DOHH2 (cell line): ENCODE data around the gene TNFRSF25.

ENCODE experiments used
- H3F3A ChIP-seq: fragments of 200-600 bp; sonication (generic), shearing (Covaris generic); 2 replicates; pipeline ENCODE4 v1.6.0; 2016; ENCODE audit warnings: antibody characterized with exemption, mild to moderate bottlenecking; ENCODE audit not compliant: control insufficient read depth, insufficient read depth
- H3K27ac ChIP-seq: fragments of 200-600 bp; sonication (generic); 2 replicates; pipeline ENCODE4 v1.5.1; 2014; ENCODE audit warnings: low read depth, mild to moderate bottlenecking, low read length, moderate library complexity
- H3K27me3 ChIP-seq: fragments of 200-600 bp; sonication (generic); 2 replicates; pipeline ENCODE4 v1.6.1; 2014; ENCODE audit warnings: mild to moderate bottlenecking, low read length, mixed read lengths; ENCODE audit not compliant: control insufficient read depth
- H3K36me3 ChIP-seq: fragments of 200-600 bp; sonication (generic); 2 replicates; pipeline ENCODE4 v1.6.1; 2014; ENCODE audit warnings: mild to moderate bottlenecking, low read length, moderate library complexity, mixed read lengths; ENCODE audit not compliant: control insufficient read depth
- H3K4me1 ChIP-seq: fragments of 200-600 bp; sonication (generic); 2 replicates; pipeline ENCODE4 v1.6.1; 2014; ENCODE audit warnings: mild to moderate bottlenecking, low read length, mixed read lengths; ENCODE audit not compliant: control insufficient read depth
- H3K4me2 ChIP-seq: fragments of 200-600 bp; sonication (generic); 2 replicates; pipeline ENCODE4 v1.6.0; 2014; ENCODE audit warnings: mild to moderate bottlenecking, low read length, moderate library complexity
- H3K4me3 ChIP-seq: fragments of 200-600 bp; sonication (generic); 2 replicates; pipeline ENCODE4 v1.5.1; 2014; ENCODE audit warnings: mild to moderate bottlenecking, low read length, mixed read lengths
- H3K79me2 ChIP-seq: fragments of 200-600 bp; sonication (generic); 2 replicates; pipeline ENCODE4 v1.6.1; 2014; ENCODE audit warnings: mild to moderate bottlenecking, low read length, mixed read lengths; ENCODE audit not compliant: control insufficient read depth
- H3K9me2 ChIP-seq: fragments of 200-600 bp; sonication (generic); replicated peaks from 2 replicates; pipeline ENCODE4 v1.6.1; 2014; ENCODE audit warnings: mild to moderate bottlenecking, low read length, mixed read lengths; ENCODE audit not compliant: control insufficient read depth
- H3K9me3 ChIP-seq: fragments of 200-600 bp; sonication (generic); 2 replicates; pipeline ENCODE4 v1.6.1; 2014; ENCODE audit warnings: antibody characterized with exemption, low read length, mixed read lengths; ENCODE audit not compliant: control insufficient read depth, insufficient read depth
- H4K20me1 ChIP-seq: fragments of 200-600 bp; sonication (generic); 2 replicates; pipeline ENCODE4 v1.6.0; 2014; ENCODE audit warnings: low read depth, mild to moderate bottlenecking, antibody characterized with exemption, low read length, moderate library complexity; ENCODE audit not compliant: control insufficient read depth, insufficient read depth
- EZH2phosphoT487 ChIP-seq: fragments of 200-600 bp; sonication (generic); IDR thresholded peaks from 2 replicates; pipeline ENCODE4 v1.6.1; 2017; ENCODE audit warnings: borderline replicate concordance, mild to moderate bottlenecking, antibody characterized with exemption, low read length, moderate library complexity, mixed read lengths
- TF ChIP-seq, protein P1 (sequence below): fragments of 200-600 bp; sonication (generic); IDR thresholded peaks from one replicate; pipeline ENCODE4 v1.5.1; 2014; ENCODE audit warnings: antibody characterized with exemption, mild to moderate bottlenecking, low read depth, low read length; ENCODE audit not compliant: poor library complexity, severe bottlenecking

TNFRSF25 gene

DNA sequence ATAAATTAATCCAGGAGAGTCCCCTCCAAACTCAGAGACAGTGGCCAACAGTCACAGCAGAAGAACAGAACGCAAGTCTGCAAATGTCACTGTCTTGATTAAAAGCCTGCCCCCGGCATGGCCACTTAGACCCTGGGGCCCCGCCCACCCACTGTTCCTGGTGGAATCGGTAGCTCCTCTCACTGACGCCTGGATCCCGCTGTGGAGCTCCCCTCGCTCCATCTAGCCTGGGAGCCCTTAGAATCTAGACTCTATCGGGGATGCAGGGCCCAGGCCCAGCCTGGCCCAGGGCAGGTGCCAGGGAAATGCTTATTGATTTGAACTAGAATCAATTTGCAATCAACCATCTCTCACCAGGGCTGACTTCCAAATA is 46.9 kb upstream of the TNFRSF25 start:
- Histone ChIP-seq H3K9me2 (no peaks in the 10 kb centered on the region), H3F3A (no peaks in the 10 kb centered on the region), H3K79me2 (no peaks in the 10 kb centered on the region), H3K27ac (no peak overlapping the region), H4K20me1 (no peaks in the 10 kb centered on the region), H3K4me1 (no peaks in the 10 kb centered on the region), H3K27me3 (no peaks in the 10 kb centered on the region), H3K36me3 (no peaks in the 10 kb centered on the region), H3K4me3 (no peak overlapping the region), H3K4me2 (no peak overlapping the region), H3K9me3 (no peaks in the 10 kb centered on the region)
- TF ChIP-seq EZH2phosphoT487: no peak
- TF ChIP-seq, protein P1, sequence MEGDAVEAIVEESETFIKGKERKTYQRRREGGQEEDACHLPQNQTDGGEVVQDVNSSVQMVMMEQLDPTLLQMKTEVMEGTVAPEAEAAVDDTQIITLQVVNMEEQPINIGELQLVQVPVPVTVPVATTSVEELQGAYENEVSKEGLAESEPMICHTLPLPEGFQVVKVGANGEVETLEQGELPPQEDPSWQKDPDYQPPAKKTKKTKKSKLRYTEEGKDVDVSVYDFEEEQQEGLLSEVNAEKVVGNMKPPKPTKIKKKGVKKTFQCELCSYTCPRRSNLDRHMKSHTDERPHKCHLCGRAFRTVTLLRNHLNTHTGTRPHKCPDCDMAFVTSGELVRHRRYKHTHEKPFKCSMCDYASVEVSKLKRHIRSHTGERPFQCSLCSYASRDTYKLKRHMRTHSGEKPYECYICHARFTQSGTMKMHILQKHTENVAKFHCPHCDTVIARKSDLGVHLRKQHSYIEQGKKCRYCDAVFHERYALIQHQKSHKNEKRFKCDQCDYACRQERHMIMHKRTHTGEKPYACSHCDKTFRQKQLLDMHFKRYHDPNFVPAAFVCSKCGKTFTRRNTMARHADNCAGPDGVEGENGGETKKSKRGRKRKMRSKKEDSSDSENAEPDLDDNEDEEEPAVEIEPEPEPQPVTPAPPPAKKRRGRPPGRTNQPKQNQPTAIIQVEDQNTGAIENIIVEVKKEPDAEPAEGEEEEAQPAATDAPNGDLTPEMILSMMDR: no peak

DNA sequence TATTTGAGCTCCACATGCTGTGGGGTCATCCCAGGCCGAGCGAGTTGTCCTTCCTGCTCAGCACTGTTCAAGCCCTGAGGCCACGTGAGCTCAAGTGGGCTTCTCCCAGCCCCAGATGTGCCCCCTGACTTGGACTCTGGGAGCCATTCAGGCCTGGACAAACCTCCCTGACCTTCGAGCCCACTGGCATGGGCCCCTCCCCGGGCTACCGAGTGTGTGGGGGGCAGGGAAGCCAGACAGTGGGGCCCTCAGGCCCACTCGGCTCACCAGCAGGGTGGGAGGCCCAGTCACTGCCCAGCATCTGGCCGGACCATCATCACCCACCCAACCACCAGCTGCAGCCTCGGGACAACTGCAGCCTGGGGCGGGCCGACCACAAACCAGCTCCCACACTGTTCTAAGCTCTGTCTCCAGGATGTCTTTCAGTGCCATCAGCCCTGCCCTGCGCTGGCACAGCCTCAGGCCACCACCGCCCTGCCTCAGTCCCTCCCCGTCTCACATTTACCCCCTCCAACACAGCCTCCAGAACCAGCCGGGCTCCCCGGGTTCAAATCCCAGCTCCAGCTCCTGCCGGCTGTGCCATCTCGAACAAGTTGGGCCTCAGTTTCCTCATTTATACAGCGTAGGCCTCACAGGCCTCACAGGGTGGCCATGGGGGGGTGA is 46.4 kb upstream of the TNFRSF25 start:
- H3K4me2 ChIP-seq: no peak overlapping the region
- H3K27me3 ChIP-seq: no peaks in the 10 kb centered on the region
- no peaks in the 10 kb centered on the region for H3K79me2 ChIP-seq
- no peak for TF ChIP-seq EZH2phosphoT487
- TF ChIP-seq, protein P1: no peak
- H3K27ac ChIP-seq: no peak overlapping the region
- H3K4me3 ChIP-seq: no peak overlapping the region
- no peaks in the 10 kb centered on the region for H4K20me1 ChIP-seq
- no peaks in the 10 kb centered on the region for H3K9me2 ChIP-seq
- H3F3A ChIP-seq: no peaks in the 10 kb centered on the region
- H3K9me3 ChIP-seq: no peaks in the 10 kb centered on the region
- no peaks in the 10 kb centered on the region for H3K4me1 ChIP-seq
- H3K36me3 ChIP-seq: no peaks in the 10 kb centered on the region

DNA sequence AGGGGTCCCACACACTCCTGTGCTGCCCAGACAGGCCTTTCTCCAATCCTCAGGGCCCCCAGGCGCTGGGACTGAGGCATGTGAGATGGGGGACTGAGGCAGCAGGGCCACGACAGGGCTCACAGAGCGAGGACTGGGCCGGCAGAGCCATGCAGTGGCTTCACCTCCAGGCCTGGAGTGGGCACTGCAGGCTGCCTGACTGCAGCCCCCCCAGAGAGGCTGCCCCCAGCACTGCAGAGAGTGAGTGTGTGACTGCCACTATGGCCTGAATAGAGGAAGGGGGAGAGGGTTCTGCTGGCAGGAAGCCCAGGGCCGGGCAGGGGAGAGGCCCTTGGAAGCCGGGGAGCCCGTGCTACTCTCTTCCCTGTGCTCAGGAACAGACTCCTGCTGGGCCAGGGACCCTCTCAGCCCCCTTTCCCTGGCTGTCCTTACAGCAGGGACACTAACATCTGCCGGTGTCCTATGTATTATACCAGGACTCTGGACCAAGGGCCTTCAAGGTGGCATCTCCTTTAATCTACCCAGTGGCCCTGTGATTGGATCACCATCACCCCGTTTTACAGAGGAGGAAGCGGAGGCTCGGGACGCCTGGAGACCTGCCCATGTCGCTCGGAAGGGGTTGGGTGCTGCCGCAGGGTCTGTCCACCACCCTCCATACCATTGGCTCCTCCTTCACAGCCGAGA is 45.7 kb upstream of the TNFRSF25 start:
- Histone ChIP-seq H3K36me3 (no peaks in the 10 kb centered on the region), H3K27me3 (no peaks in the 10 kb centered on the region), H3K4me2 (no peak overlapping the region), H3K9me3 (no peaks in the 10 kb centered on the region), H4K20me1 (no peaks in the 10 kb centered on the region), H3F3A (no peaks in the 10 kb centered on the region), H3K27ac (no peak overlapping the region), H3K79me2 (no peaks in the 10 kb centered on the region), H3K9me2 (no peaks in the 10 kb centered on the region), H3K4me1 (no peaks in the 10 kb centered on the region), H3K4me3 (no peak overlapping the region)
- no peak for TF ChIP-seq EZH2phosphoT487
- TF ChIP-seq, protein P1: no peak
